Left ventricle myocardium inferior (tissue), 1 donor: ENCODE data around the gene RFTN1. TPM values are rescaled to one million over a fixed set of nuclear protein-coding genes. Genes with fewer than 3 reads are reported as not detected.

Experiments used
- DNase-seq: peaks from one replicate; pipeline ENCODE4 v3.0.0-alpha.2; 2020
- H3K27ac ChIP-seq: fragments of 200-600 bp; replicated peaks from 2 replicates; pipeline ENCODE4 v1.8.0; 2021
- H3K27me3 ChIP-seq: fragments of 200-600 bp; 2 replicates; pipeline ENCODE4 v1.8.0; 2021; ENCODE audit warnings: low read depth
- H3K36me3 ChIP-seq: fragments of 200-600 bp; 2 replicates; pipeline ENCODE4 v1.8.0; 2021
- H3K4me1 ChIP-seq: fragments of 200-600 bp; 2 replicates; pipeline ENCODE4 v1.8.0; 2021
- H3K4me3 ChIP-seq: fragments of 200-600 bp; 2 replicates; pipeline ENCODE4 v1.8.0; 2021; ENCODE audit warnings: mild to moderate bottlenecking, moderate library complexity
- H3K9me3 ChIP-seq: fragments of 200-600 bp; replicated peaks from 2 replicates; pipeline ENCODE4 v1.8.0; 2021
- CTCF ChIP-seq: fragments of 200-600 bp; IDR thresholded peaks from 2 replicates; pipeline ENCODE4 v1.8.0; 2021; ENCODE audit warnings: antibody characterized with exemption, mild to moderate bottlenecking, borderline replicate concordance
- intact Hi-C: fragments of 100-400 bp; cut with micrococcal nuclease; formaldehyde crosslinking; loops from one replicate; pipeline ENCODE4 v1.11.0; 2022
- total RNA-seq: library from RNA; stranded (reverse); fragmentation: NEBNext Ultra II Directional; extraction: Animal tissue kit (Norgen Biotek cat#: 25700); gene quantifications from one replicate; pipeline ENCODE4 v1.2.1, GENCODE V29; 2021
- donor health status: DM: no; HTN: yes; CAD: no; lungs with severe emphysema.

The RFTN1 gene
- total RNA-seq, 1 donor from 2014 or later = 22.9 TPM

- Histone ChIP-seq H3K27ac (no peak overlapping the region), H3K36me3 (peaks cover 15% of the 10 kb centered on the region), H3K4me1 (peaks cover 42% of the 10 kb centered on the region), H3K4me3 (no peak overlapping the region), H3K27me3 (no peaks in the 10 kb centered on the region), H3K9me3 (no peaks in the 10 kb centered on the region)
- intact Hi-C loops = no loop called here
- no peak for DNase-seq
- no peak for TF ChIP-seq CTCF
Observed at GRCh38 chr3:16307832-16308531, 205.5 kb downstream of the RFTN1 start.

GRCh38 chr3:16305111-16305541 lies 208.4 kb downstream of the RFTN1 start:
- H3K27me3 ChIP-seq = no peaks in the 10 kb centered on the region
- peaks cover 29% of the 10 kb centered on the region for H3K4me1 ChIP-seq
- no peak for DNase-seq
- H3K27ac ChIP-seq = no peak overlapping the region
- H3K4me3 ChIP-seq = no peak overlapping the region
- intact Hi-C loops = no loop called here
- H3K9me3 ChIP-seq = no peaks in the 10 kb centered on the region
- TF ChIP-seq CTCF = no peak
- peaks cover 22% of the 10 kb centered on the region for H3K36me3 ChIP-seq

- H3K4me3 ChIP-seq = no peak overlapping the region
- TF ChIP-seq CTCF = no peak
- intact Hi-C loops = no loop called here
- peaks cover 21% of the 10 kb centered on the region for H3K36me3 ChIP-seq
- H3K9me3 ChIP-seq = no peaks in the 10 kb centered on the region
- no peaks in the 10 kb centered on the region for H3K27me3 ChIP-seq
- peaks cover 29% of the 10 kb centered on the region for H3K4me1 ChIP-seq
- H3K27ac ChIP-seq = no peak overlapping the region
- DNase-seq = no peak
Observed at GRCh38 chr3:16304061-16305010, 209.2 kb downstream of the RFTN1 start.

- no peak for TF ChIP-seq CTCF
- DNase-seq = no peak
- Histone ChIP-seq H3K36me3 (peaks cover 21% of the 10 kb centered on the region), H3K27me3 (no peaks in the 10 kb centered on the region), H3K4me3 (no peak overlapping the region), H3K9me3 (no peaks in the 10 kb centered on the region), H3K27ac (no peak overlapping the region), H3K4me1 (peaks cover 40% of the 10 kb centered on the region)
- intact Hi-C loops = no loop called here
Observed at GRCh38 chr3:16303037-16303575, 210.4 kb downstream of the RFTN1 start.

GRCh38 chr3:16302082-16302631 lies 211.3 kb downstream of the RFTN1 start:
- Histone ChIP-seq H3K4me1 (peaks cover 42% of the 10 kb centered on the region), H3K36me3 (peaks cover 21% of the 10 kb centered on the region), H3K4me3 (no peak overlapping the region), H3K9me3 (no peaks in the 10 kb centered on the region), H3K27me3 (no peaks in the 10 kb centered on the region), H3K27ac (no peak overlapping the region)
- TF ChIP-seq CTCF = no peak
- intact Hi-C loops = no loop called here
- no peak for DNase-seq
